G401.6 (cell line): Measurements from ENCODE around the gene CFB.

Experiments
- FAIRE-seq: peaks from 2 replicates; lab custom pipeline; 2012; peaks lifted over from hg19 to GRCh38; lab: Jason Lieb, UNC

CFB gene

DNA sequence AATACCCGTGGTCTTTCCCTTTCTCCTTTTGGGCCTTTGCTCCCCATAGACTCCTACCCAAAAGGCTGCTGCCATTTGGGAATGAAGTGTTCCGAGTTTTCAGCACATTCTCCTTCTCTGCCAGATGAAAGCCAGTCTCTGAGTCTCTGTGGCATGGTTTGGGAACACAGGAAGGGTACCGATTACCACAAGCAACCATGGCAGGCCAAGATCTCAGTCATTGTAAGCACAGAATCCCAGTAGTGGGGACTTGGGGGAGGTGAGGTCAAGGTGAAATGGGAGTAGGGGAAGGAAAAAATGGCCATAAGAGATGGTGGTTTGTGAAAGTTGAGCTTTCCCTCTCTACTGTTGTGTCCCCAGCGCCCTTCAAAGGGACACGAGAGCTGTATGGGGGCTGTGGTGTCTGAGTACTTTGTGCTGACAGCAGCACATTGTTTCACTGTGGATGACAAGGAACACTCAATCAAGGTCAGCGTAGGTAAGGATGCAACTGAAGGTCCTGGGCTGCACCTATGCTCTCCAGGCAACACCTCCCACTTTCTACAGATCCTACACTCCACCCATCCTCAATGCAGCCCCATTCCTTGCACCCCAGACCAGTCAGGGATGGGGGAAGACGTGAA is 4.1 kb downstream of the CFB start:
- no peak for FAIRE-seq

DNA sequence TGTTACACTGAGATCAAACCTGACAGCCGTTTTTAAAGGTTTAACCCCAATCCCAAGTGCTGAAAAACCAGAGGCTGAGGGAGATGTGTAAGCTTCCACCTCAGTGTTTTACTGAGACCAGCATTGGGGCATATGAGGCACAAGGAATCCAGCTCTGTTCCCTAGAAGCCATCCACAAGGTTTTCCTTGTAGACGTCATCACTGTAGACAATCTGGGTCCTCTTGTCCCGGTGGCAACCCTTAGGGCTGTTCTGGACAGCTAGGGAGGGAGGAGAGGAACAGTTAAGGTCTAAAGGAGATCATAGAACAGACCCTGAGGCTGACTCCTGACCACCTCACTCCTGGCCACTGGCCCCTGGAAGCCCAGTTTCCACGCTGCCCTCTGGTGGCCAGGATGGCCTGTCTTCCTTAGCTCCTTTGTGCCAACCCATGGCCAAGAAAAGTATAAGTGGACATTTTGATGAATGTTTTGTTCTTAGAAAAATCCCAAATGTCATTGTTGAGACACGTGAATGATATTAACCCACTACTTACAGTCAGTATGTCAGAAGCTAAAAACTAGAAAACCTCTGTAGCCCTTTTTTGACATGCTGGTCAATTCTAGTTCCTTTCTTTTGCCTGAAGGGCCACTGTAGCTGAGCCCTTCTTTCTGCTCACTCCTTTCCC is 6.4 kb downstream of the CFB start:
- no peak for FAIRE-seq

- FAIRE-seq = no peak
Measured at GRCh38 chr6:31952890-31953289, 7.0 kb downstream of the CFB start.

DNA sequence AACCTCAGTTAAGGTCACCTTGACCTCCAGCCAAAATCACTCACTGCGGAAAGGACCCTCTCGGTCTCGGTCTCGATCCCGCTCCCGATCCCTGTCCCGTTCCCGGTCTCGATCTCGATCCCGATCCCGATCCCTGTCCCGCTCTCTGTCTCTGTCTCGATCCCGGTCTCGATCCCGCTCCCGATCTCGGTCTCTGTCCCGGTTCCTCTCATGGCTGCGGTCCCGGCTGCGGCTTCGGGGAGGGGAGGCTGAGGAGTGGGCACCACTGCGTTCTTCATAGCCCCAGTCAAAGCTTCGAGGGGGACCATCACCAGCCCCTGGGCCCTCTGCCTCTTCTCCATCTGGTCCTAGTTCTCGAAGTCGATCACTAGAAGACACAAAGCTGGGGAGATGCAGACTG is 8.6 kb downstream of the CFB start:
- no peak for FAIRE-seq

DNA sequence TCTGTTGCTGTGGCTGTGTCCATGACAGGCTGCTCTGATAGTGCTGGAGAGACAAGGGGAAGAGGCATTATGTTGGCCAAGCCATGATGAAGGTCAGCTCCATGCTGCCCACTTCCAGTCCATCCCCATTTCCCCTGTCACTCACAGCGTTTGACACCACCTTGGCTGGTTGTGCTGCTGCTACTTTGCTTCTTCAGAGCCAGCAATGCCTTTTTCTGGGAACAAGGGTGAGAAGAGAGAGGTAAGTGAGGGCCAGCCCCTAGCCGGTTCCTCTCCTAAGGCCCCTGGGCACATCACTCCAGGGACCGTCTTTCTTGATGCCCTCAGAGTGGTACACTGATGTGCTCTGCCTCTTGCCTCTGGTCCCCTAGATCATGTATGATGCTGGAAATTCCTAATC is 10.9 kb downstream of the CFB start:
- FAIRE-seq = no peak

- no peak for FAIRE-seq
Measured at GRCh38 chr6:31958412-31958740, 12.5 kb downstream of the CFB start.

DNA sequence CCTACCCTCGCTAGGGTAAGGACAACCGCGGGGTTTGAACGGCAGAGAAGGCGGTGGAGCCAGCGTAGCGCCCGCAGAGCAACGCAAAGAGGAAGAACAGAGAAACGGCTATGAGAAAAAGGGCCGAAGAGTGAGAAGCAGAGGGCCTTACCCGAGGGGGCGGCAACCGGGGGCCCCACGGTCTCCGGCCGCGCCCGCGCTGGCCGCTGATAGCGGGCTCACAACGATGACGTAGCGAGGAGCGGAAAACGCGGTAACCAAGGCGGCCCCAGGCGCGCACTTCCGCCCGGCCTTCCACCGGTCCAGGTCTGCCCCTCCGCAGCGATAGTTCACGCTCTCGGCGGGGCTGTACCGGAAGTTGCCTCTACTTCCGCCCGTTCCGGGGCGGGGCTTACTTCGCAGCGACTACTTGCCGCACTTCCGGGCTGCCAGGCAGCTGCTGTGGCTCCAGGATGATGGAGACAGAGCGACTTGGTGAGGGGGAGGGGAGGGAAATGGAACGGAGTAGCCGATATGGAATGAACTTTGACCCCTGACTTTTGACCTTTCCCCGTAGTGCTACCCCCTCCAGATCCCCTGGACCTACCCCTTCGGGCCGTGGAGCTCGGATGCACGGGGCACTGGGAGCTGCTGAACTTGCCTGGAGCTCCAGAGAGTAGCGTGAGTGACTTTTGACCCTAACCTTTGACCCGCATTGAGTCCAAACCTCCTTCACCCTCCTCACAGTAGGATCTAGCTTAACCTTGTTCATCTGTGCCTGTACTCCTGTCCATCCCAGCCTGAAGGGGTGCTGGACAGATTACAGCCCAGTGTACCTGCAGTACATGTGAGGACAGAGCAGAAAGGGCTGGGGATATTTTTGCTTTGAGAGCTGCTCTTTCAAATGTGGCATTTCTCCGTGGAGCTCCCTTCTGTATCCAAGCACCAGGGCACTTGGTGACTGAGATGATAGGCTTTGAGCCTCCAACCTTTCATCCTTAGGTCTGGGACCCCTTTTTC is 13.1 kb downstream of the CFB start, which contains the start of the genes NELFE and SKIC2:
Gene NELFE, minus strand, starts transcription at position 231 of the 999 bp plus-strand sequence. CDS start 525 bp downstream, outside the sequence.
Gene SKIC2, plus strand, starts transcription at position 435 of the 999 bp plus-strand sequence. Its CDS starts 18 bp downstream, at position 453.
- peak; percentile 95 for FAIRE-seq

DNA sequence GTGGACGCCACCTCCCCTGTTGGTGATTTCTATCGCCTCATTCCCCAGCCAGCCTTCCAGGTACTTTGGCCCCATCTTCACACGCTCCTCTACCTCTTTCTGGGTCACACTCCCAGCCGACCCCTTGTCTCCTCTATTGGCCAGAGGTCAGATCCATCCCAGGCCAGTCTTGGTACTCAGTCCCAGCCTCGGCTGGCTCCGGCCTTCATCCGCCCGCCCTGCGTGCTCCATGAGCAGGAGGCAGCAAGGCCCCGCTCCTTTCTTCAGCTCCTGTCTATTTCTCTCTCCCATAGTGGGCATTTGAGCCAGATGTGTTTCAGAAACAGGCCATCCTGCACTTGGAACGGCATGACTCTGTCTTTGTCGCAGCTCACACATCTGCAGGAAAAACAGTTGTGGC is 15.7 kb downstream of the CFB start:
- no peak for FAIRE-seq

DNA sequence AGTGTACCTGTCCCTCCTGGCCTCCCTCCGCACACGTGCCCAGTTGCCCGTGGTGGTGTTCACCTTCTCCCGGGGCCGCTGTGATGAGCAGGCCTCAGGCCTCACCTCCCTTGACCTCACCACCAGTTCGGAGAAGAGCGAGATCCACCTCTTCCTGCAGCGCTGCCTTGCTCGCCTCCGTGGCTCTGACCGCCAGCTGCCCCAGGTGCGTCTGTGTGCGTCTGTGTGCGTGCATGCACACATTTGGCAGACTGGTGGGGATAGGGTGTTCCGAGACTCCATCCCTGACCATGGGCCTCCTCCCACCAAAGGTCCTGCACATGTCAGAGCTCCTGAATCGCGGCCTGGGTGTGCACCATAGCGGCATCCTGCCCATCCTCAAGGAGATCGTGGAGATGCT is 18.0 kb downstream of the CFB start:
- FAIRE-seq = no peak

DNA sequence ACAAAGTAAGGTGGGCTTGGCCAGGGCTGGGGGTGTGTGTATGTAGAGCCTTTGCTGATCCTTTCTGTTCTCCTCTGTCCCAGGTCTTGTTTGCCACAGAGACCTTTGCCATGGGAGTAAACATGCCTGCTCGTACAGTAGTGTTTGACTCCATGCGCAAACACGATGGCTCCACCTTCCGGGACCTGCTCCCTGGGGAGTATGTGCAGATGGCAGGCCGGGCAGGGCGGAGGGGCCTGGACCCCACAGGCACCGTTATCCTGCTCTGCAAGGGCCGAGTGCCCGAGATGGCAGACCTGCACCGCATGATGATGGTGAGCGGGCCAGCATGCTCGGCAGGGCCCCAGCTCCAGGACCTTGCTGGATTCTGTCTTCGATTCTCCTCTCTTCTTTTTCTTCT is 19.8 kb downstream of the CFB start:
- FAIRE-seq = no peak

GRCh38 chr6:31966506-31966905 is 20.6 kb downstream of the CFB start:
- FAIRE-seq = no peak

- no peak for FAIRE-seq
Measured at GRCh38 chr6:31966997-31967925, 21.4 kb downstream of the CFB start.

- no peak for FAIRE-seq
Measured at GRCh38 chr6:31967926-31968320, 22.0 kb downstream of the CFB start.

- FAIRE-seq = no peak
Measured at GRCh38 chr6:31968326-31968725, 22.4 kb downstream of the CFB start.

GRCh38 chr6:31968791-31969711 is 23.2 kb downstream of the CFB start:
- FAIRE-seq = no peak

DNA sequence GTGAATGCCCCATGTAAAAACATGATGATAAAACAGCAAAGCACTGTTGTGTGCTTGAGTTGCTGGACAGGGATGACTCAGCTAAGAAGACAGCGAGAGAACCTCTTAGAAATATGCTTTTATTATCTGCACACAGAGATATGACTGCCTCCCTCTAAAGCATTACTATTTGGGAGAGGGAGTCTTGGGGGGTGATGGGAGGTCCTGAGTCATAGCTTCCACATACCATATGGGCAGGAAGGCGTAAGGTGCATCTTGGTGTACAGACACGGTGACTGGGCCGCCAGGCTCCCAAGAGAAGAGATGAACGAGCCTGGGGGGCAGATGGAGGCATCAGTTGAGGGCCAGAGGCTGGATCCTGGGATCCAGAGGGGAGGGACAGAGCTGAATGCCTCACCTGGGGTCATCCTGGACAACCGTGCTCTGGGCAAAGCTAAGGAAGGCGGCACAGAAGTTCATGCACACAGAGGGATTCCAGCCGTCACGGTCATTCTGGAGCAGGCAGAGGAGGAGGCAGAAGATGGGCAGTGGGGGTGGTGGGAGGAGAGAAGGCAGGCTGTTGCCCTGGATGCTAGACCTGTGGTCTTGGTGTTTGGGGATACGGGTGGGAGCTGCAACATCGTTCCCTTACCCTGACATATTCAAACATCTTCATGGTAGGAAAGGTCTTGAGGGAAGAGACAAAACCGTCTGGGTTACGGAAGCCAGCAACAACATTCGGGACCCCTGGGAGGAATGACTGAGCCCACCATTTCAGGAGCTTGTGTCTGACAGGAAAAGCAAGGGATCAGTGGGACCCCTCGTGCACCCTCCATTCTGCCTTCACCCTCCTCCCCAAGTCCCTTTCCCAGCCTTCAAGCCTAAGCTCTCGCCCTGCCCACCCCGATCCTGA is 24.1 kb downstream of the CFB start:
- no peak for FAIRE-seq

DNA sequence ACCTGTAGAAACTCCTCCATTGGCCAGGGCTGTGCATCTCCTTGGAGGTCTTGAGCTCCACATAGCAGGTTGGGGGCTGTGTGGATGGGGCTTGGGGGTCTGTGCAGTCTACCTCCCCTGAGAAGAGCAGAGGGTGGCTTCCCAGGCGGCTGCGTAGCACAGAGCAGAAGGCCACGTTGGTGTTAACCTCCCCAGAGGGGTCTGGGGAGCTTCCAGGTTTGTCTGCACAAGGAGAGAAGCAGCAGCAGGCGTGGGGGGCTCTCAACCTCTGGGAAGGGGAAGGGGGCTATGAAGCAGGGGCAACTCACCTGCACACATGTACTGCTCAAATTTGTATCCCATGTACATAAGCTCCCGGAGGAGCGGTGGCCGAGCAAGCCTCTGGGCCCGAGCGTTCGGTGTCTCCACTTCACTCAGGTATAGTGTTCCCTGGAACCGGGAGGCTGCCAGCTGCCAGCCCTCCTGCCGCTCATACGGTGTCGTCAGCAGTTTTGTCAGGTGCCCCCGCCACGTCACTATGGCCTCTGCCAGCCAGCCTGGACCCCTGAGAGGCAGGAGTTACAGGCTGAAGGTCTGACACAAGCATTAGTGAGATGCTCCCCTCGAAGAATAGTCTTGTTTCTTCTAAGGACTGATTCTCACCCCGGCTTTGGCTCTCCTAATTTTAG is 24.8 kb downstream of the CFB start:
- FAIRE-seq = no peak

- FAIRE-seq = no peak
Measured at GRCh38 chr6:31971279-31971992, 25.5 kb downstream of the CFB start.
